ENCODE measurements around the gene TMEM31.

- no peak for TF ChIP-seq SUZ12 (IDR thresholded peaks at IDR 0.05; ENCODE audit: extremely low read depth, insufficient read depth, insufficient read length)
- TF ChIP-seq ZNF274 (IDR thresholded peaks at IDR 0.05; ENCODE audit: low read depth, low read length), result no peak
- no peak for TF ChIP-seq YY1 (IDR thresholded peaks at IDR 0.05; ENCODE audit: insufficient read depth, insufficient read length)
Measured at GRCh38 chrX:103718120-103718519, 7.4 kb downstream of the TMEM31 start.
